Esophagus muscularis mucosa (tissue), 4 donors: ENCODE results near the gene YIPF2. TPM values are rescaled to one million over a fixed set of nuclear protein-coding genes. Genes with fewer than 3 reads are reported as not detected.

Source experiments
- DNase-seq: peaks from one replicate; pipeline ENCODE4 v3.0.0-alpha.2; 2017; ENCODE audit errors: extremely low spot score
- H3K27ac ChIP-seq, 4 donors: fragments of 200-600 bp; sonication (generic); replicated peaks in 1 of 4; 1 replicate in 3 of 4; 2 replicates in 1 of 4; pipeline ENCODE4 v1.5.1; 2016 to 2019; ENCODE audit warnings: mild to moderate bottlenecking in 1 of 4
- H3K27me3 ChIP-seq, 4 donors: fragments of 200-600 bp; sonication (generic); one replicate each; pipeline versions ENCODE4 v1.5.1 to v1.6.0; 2016 to 2019
- H3K36me3 ChIP-seq, 4 donors: fragments of 200-600 bp; sonication (generic); one replicate each; pipeline ENCODE4 v1.5.1; 2016 to 2019
- H3K4me1 ChIP-seq, 4 donors: fragments of 200-600 bp; sonication (generic); one replicate each; pipeline ENCODE4 v1.5.1; 2016 to 2019
- H3K4me3 ChIP-seq, 4 donors: fragments of 200-600 bp; sonication (generic); 1 replicate in 2 of 4; 2 replicates in 2 of 4; pipeline ENCODE4 v1.5.1; 2016 to 2019; ENCODE audit warnings: mild to moderate bottlenecking in 4 of 4, moderate library complexity in 1 of 4
- H3K9me3 ChIP-seq, 4 donors: fragments of 200-600 bp; sonication (generic); 1 replicate in 3 of 4; 2 replicates in 1 of 4; pipeline ENCODE4 v1.5.1; 2016 to 2019
- CTCF ChIP-seq, 3 experiments: fragments of 200-600 bp in 2 of 3; fragments of 450-650 bp in 1 of 3; sonication (generic) in 2 of 3; IDR thresholded peaks; one replicate each; pipeline ENCODE4 v1.5.1; 2017 to 2019; ENCODE audit warnings: antibody characterized with exemption in 3 of 3, mild to moderate bottlenecking in 2 of 3, moderate library complexity in 1 of 3
- EP300 ChIP-seq: sonication (generic); formaldehyde crosslinking; IDR thresholded peaks from one replicate; pipeline ENCODE4 v1.6.1; 2017; ENCODE audit warnings: antibody characterized with exemption
- POLR2A ChIP-seq: fragments of 450-650 bp; IDR thresholded peaks from one replicate; pipeline ENCODE4 v1.6.1; 2017; ENCODE audit warnings: antibody characterized with exemption, moderate library complexity, mild to moderate bottlenecking, low read depth
- POLR2AphosphoS5 ChIP-seq, 2 donors: sonication (generic); formaldehyde crosslinking; IDR thresholded peaks; one replicate each; pipeline ENCODE4 v1.6.1; 2017; ENCODE audit warnings: antibody characterized with exemption in 2 of 2
- WGBS: methylation state at CpG from one replicate; pipeline ENCODE4 v1.1.5; 2018; 5-methylcytosine and 5-hydroxymethylcytosine counted together
- intact Hi-C: fragments of 100-400 bp; cut with DNase I; formaldehyde crosslinking; loops from one replicate; pipeline ENCODE4 v1.15.1; 2023
- total RNA-seq, 4 donors: library from RNA; depleted of rRNA; stranded (reverse); fragments of >200 nt; gene quantifications; one replicate each; pipeline versions ENCODE4 v1.1.0 to v1.2.1, GENCODE V29; 2016

Gene YIPF2
- total RNA-seq, 4 donors from 2014 or later = 23.3 to 50.1 (median 31.0) TPM

- Histone ChIP-seq H3K27ac (no peak overlapping the region), H3K4me1 (peaks cover 15 to 33% (median 24%) of the 10 kb centered on the region in 4 donors), H3K27me3 (no peaks in the 10 kb centered on the region), H3K4me3 (no peak overlapping the region), H3K36me3 (no peaks in the 10 kb centered on the region), H3K9me3 (no peaks in the 10 kb centered on the region)
- intact Hi-C loops = no loop called here
- TF ChIP-seq POLR2AphosphoS5 (IDR thresholded peaks at IDR 0.05) = no peak
- TF ChIP-seq EP300 = no peak
- no peak for TF ChIP-seq CTCF (IDR thresholded peaks at IDR 0.05)
- TF ChIP-seq POLR2A = no peak
- DNase-seq = no peak
- 90% methylated on average over 8 of the region's 8 CpGs for WGBS
Observed at GRCh38 chr19:10971107-10971726, 42.8 kb upstream of the YIPF2 start.

GRCh38 chr19:10968527-10969135 is 40.2 kb upstream of the YIPF2 start:
- TF ChIP-seq POLR2A (no peak), POLR2AphosphoS5 (IDR thresholded peaks at IDR 0.05) (no peak)
- Histone ChIP-seq H3K9me3 (no peaks in the 10 kb centered on the region), H3K27me3 (no peaks in the 10 kb centered on the region), H3K27ac (no peak overlapping the region), H3K4me1 (peaks cover 0 to 24% (median 11%) of the 10 kb centered on the region in 4 donors), H3K36me3 (no peaks in the 10 kb centered on the region), H3K4me3 (no peak overlapping the region)
- WGBS = 84% methylated on average over 10 of the region's 10 CpGs
- no peak for DNase-seq
- intact Hi-C loops = no loop called here

- intact Hi-C loops = no loop called here
- no peak overlapping the region for H3K27ac ChIP-seq
- H3K36me3 ChIP-seq = no peaks in the 10 kb centered on the region
- H3K27me3 ChIP-seq = no peaks in the 10 kb centered on the region
- H3K9me3 ChIP-seq = no peaks in the 10 kb centered on the region
- DNase-seq = no peak
- H3K4me3 ChIP-seq = no peak overlapping the region
- TF ChIP-seq POLR2A (no peak), POLR2AphosphoS5 (IDR thresholded peaks at IDR 0.05) (no peak), EP300 (no peak), CTCF (IDR thresholded peaks at IDR 0.05) (no peak)
- 89% methylated on average over 8 of the region's 8 CpGs for WGBS
- peaks cover 14 to 41% (median 28%) of the 10 kb centered on the region in 4 donors for H3K4me1 ChIP-seq
Observed at GRCh38 chr19:10966809-10967208, 38.4 kb upstream of the YIPF2 start.

GRCh38 chr19:10965398-10965797 is 37.0 kb upstream of the YIPF2 start:
- no peak overlapping the region for H3K4me3 ChIP-seq
- intact Hi-C loops = no loop called here
- H3K4me1 ChIP-seq = peaks cover 14 to 43% (median 29%) of the 10 kb centered on the region in 4 donors
- H3K27ac ChIP-seq = no peak overlapping the region
- no peak for TF ChIP-seq EP300
- TF ChIP-seq POLR2AphosphoS5 (IDR thresholded peaks at IDR 0.05) = no peak
- TF ChIP-seq CTCF (IDR thresholded peaks at IDR 0.05) = no peak
- no peak for TF ChIP-seq POLR2A
- no peaks in the 10 kb centered on the region for H3K27me3 ChIP-seq
- H3K36me3 ChIP-seq = no peaks in the 10 kb centered on the region
- no peaks in the 10 kb centered on the region for H3K9me3 ChIP-seq
- no peak for DNase-seq
- 80% methylated on average over 6 of the region's 6 CpGs for WGBS

GRCh38 chr19:10964903-10965302 is 36.5 kb upstream of the YIPF2 start:
- TF ChIP-seq EP300 (no peak), POLR2AphosphoS5 (IDR thresholded peaks at IDR 0.05) (no peak), POLR2A (no peak), CTCF (IDR thresholded peaks at IDR 0.05) (no peak)
- no peaks in the 10 kb centered on the region for H3K27me3 ChIP-seq
- no peak overlapping the region for H3K4me3 ChIP-seq
- peaks cover 16 to 47% (median 31%) of the 10 kb centered on the region in 4 donors for H3K4me1 ChIP-seq
- intact Hi-C loops = no loop called here
- H3K27ac ChIP-seq = no peak overlapping the region
- DNase-seq = no peak
- no peaks in the 10 kb centered on the region for H3K36me3 ChIP-seq
- 93% methylated on average over 4 of the region's 4 CpGs for WGBS
- no peaks in the 10 kb centered on the region for H3K9me3 ChIP-seq
